Testis (tissue), 3 donors: ENCODE data around the gene SPECC1L. TPM values are rescaled to one million over a fixed set of nuclear protein-coding genes. Genes with fewer than 3 reads are reported as not detected.

Experiments
- DNase-seq: peaks from one replicate; pipeline ENCODE4 v3.0.0-alpha.2; 2019
- H3K27ac ChIP-seq, 2 donors: fragments of 200-600 bp; sonication (generic); one replicate each; pipeline ENCODE4 v1.5.1; 2019
- H3K27me3 ChIP-seq: fragments of 200-600 bp; sonication (generic); one replicate; pipeline ENCODE4 v1.5.1; 2019
- H3K36me3 ChIP-seq: fragments of 200-600 bp; sonication (generic); one replicate; pipeline ENCODE4 v1.5.1; 2017; ENCODE audit warnings: low read depth; ENCODE audit errors: missing control alignments
- H3K4me1 ChIP-seq: fragments of 200-600 bp; sonication (generic); one replicate; pipeline ENCODE4 v1.5.1; 2019
- H3K4me3 ChIP-seq, 2 donors: fragments of 200-600 bp; sonication (generic); one replicate each; pipeline ENCODE4 v1.5.1; 2017 to 2019
- H3K9me3 ChIP-seq: fragments of 200-600 bp; sonication (generic); one replicate; pipeline ENCODE4 v1.5.1; 2017
- POLR2A ChIP-seq: fragments of 450-650 bp; IDR thresholded peaks from one replicate; pipeline ENCODE4 v1.6.1; 2017; ENCODE audit warnings: antibody characterized with exemption, mild to moderate bottlenecking, moderate library complexity
- WGBS, 2 donors: methylation state at CpG; one replicate each; pipeline ENCODE4 v1.1.5; 2018; 5-methylcytosine and 5-hydroxymethylcytosine counted together
- intact Hi-C: fragments of 100-400 bp; cut with DNase I; formaldehyde crosslinking; loops from one replicate; pipeline ENCODE4 v1.15.1; 2023; ENCODE audit warnings: low total_unique reads
- polyA plus RNA-seq: library from polyadenylated mRNA; stranded (reverse); fragments of 350-450 nt; fragmentation: Illumina TruSeq; extraction: RNeasy Lipid Tissue Mini Kit (QIAGEN cat#74804); gene quantifications from one replicate; pipeline ENCODE4 v1.2.3, GENCODE V29; 2014; ENCODE audit warnings: low read depth, low replicate concordance; ENCODE audit not compliant: insufficient read depth
- total RNA-seq, 2 donors: library from RNA; depleted of rRNA; stranded (reverse); fragments of >200 nt; gene quantifications; one replicate each; pipeline ENCODE4 v1.2.3, GENCODE V29; 2016
- TF ChIP-seq, protein P1 (sequence below), 3 experiments: fragments of 450-650 bp in 2 of 3; fragments of 200-600 bp in 1 of 3; sonication (generic) in 1 of 3; IDR thresholded peaks; one replicate each; pipeline ENCODE4 v1.5.1; 2016 to 2019; ENCODE audit warnings: antibody characterized with exemption in 3 of 3, mild to moderate bottlenecking in 2 of 3, moderate library complexity in 1 of 3

SPECC1L gene
- total and polyA plus RNA-seq, 3 donors from 2014 or later: 70.0 to 83.6 (median 82.3) TPM

DNA sequence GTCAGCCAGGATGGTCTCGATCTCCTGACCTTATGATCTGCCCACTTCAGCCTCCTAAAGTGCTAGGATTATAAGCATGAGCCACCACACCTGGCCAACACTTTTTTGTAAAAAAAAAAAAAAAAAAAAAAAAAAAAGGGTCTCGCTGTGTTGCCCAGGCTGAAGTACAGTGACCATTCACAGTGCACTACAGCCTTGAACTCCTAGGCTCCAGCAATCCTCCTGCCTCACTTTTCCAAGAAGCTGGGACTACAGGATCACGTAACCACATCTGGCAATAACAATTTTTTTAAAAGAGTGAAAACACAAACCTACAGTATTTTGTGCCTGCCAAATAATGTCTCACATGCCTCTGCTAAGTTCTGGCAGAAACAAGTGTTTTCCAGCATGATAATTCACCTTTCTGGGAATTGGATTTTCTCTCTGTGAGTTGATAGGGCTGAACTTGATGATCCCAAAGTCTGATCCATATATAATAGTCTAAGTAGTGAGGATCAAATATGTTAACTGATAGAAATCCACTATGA is 187.3 kb downstream of the SPECC1L start:
- Histone ChIP-seq H3K4me1 (peaks cover 18% of the 10 kb centered on the region), H3K27me3 (no peaks in the 10 kb centered on the region), H3K4me3 (no peak overlapping the region), H3K9me3 (no peaks in the 10 kb centered on the region), H3K36me3 (no peaks in the 10 kb centered on the region), H3K27ac (no peak overlapping the region)
- WGBS, 2 donors: 80 to 82% methylated on average over 3 of the region's 3 CpGs
- intact Hi-C loops: no loop called here
- DNase-seq: no peak
- TF ChIP-seq, protein P1, sequence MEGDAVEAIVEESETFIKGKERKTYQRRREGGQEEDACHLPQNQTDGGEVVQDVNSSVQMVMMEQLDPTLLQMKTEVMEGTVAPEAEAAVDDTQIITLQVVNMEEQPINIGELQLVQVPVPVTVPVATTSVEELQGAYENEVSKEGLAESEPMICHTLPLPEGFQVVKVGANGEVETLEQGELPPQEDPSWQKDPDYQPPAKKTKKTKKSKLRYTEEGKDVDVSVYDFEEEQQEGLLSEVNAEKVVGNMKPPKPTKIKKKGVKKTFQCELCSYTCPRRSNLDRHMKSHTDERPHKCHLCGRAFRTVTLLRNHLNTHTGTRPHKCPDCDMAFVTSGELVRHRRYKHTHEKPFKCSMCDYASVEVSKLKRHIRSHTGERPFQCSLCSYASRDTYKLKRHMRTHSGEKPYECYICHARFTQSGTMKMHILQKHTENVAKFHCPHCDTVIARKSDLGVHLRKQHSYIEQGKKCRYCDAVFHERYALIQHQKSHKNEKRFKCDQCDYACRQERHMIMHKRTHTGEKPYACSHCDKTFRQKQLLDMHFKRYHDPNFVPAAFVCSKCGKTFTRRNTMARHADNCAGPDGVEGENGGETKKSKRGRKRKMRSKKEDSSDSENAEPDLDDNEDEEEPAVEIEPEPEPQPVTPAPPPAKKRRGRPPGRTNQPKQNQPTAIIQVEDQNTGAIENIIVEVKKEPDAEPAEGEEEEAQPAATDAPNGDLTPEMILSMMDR (IDR thresholded peaks at IDR 0.05): no peak
- TF ChIP-seq POLR2A: no peak

DNA sequence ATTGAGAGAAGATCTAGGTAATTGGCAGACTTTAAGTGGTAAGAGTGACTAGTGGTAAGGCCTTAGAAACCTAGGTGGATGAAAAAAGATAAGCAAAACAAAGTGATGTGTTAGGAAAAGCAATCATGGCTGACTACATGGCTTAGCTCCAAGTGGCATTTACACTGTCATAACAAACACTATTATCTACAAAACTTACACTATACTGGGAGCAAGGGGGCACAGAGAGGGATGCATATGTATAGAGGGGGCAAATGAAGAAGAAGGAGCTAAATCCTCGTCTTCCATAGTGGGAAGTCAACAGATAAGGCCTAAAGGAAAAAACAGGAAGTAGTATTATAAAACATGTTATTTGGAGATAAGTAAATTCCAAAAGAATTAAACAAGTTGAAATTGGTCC is 189.3 kb downstream of the SPECC1L start:
- no peak overlapping the region for H3K4me3 ChIP-seq
- peaks cover 17% of the 10 kb centered on the region for H3K4me1 ChIP-seq
- no peak for TF ChIP-seq POLR2A
- TF ChIP-seq, protein P1 (IDR thresholded peaks at IDR 0.05): no peak
- DNase-seq: no peak
- H3K36me3 ChIP-seq: no peaks in the 10 kb centered on the region
- intact Hi-C loops: no loop called here
- H3K27ac ChIP-seq: no peak overlapping the region
- no peaks in the 10 kb centered on the region for H3K27me3 ChIP-seq
- 52 to 76% methylated on average over 1 of the region's 1 CpG for WGBS, 2 donors
- H3K9me3 ChIP-seq: no peaks in the 10 kb centered on the region

DNA sequence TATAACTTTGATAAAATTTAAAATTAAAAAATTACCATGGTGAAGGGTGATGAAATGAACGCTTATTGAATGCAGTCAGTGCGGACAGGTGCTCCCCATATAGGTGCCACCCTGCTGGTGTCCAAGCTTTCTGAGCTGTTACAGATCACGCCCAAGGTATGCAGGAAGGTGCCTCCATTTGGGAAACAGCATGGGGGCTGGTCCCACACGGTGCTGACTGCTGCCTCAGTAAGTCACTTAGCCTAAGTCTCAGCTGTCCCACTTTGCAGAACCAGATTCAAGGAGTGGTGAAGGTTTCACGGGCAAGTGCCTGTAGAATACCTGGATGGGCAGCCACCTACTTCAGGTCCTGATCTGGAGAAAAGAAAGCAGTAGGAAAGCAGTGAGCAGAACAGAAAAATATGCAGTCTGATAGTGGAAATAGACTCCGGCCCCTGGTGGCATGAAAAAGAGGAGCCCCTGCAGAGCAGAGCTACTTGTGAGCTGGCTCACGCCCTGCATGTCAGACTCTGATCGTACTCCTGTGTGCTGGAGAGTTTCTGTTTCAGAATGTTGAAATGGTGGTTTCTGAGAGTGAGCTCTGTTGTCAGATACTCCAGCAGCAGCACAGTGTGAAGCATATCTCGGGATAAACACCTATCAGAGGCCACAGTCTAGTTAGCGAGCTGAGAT is 189.9 kb downstream of the SPECC1L start:
- no peak overlapping the region for H3K4me3 ChIP-seq
- 70 to 75% methylated on average over 10 of the region's 10 CpGs for WGBS, 2 donors
- intact Hi-C loops: no loop called here
- no peak for DNase-seq
- no peak overlapping the region for H3K27ac ChIP-seq
- H3K27me3 ChIP-seq: no peaks in the 10 kb centered on the region
- no peaks in the 10 kb centered on the region for H3K9me3 ChIP-seq
- H3K4me1 ChIP-seq: peaks cover 10% of the 10 kb centered on the region
- TF ChIP-seq, protein P1 (IDR thresholded peaks at IDR 0.05): no peak
- TF ChIP-seq POLR2A: no peak
- no peaks in the 10 kb centered on the region for H3K36me3 ChIP-seq

DNA sequence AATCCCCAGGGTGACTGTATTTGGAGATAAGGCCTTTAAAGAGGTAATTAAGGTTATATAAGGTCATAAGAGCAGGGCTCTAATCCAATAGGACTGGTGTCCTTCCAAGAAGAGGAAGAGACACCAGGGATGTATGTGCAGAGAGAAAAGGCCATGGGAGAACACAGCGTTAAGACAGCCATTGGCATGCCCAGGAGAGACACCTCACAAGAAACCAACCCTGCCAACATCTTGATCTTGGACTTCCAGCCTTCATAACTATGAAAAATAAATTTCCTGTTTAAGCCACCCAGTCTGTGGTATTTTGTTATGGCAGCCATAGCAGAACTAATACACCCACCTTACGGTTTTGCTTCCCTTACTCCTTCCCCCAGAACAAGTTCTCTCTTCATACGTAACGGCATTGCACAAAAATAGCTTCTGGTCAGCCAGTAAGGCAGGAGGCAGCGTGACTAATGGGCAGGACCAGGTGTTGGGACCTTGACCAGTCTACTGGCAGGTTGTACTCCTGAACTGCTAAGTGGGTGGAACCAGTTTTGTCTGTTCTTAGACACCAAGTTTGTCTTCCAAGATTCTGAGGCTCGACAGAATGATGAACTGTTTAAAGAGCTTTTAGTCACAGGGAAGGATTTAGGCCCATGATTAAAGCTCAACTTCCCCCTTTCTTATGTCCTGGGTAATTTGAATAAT is 192.6 kb downstream of the SPECC1L start:
- H3K27me3 ChIP-seq: no peaks in the 10 kb centered on the region
- no peak overlapping the region for H3K4me3 ChIP-seq
- H3K36me3 ChIP-seq: no peaks in the 10 kb centered on the region
- 92% methylated on average over 6 of the region's 6 CpGs for WGBS, 2 donors
- TF ChIP-seq, protein P1 (IDR thresholded peaks at IDR 0.05): no peak
- TF ChIP-seq POLR2A: no peak
- no peak for DNase-seq
- no peak overlapping the region for H3K27ac ChIP-seq
- intact Hi-C loops: no loop called here
- no peaks in the 10 kb centered on the region for H3K9me3 ChIP-seq
- peaks cover 15% of the 10 kb centered on the region for H3K4me1 ChIP-seq
